NOMO-1 treated with dmso at 0.1 percent for 144 hours (cell line): ENCODE data around the gene ARHGAP45.
"Not testable (repeated sequence)": the region's sequence is repeated elsewhere in the genome, so short reads cannot be mapped to it uniquely, and the experiment has no call there.

Source experiments
- DNase-seq: peaks from one replicate; lab custom pipeline; 2025; ENCODE audit not compliant: unreplicated experiment; lab: John Stamatoyannopoulos, UW

The ARHGAP45 gene

GRCh38 chr19:1066748-1067340 is at the start of gene ARHGAP45:
Gene ARHGAP45 (plus strand): TSS chr19:1067167. CDS start chr19:1067406, 239 bp downstream.
- peak; percentile 49 for DNase-seq

- no peak for DNase-seq
Observed at GRCh38 chr19:1017906-1018305, 49.1 kb upstream of the ARHGAP45 start.

GRCh38 chr19:1018393-1018792 is 48.6 kb upstream of the ARHGAP45 start:
- DNase-seq, result no peak

GRCh38 chr19:1018932-1019615 is 47.9 kb upstream of the ARHGAP45 start:
- no peak for DNase-seq

- no peak for DNase-seq
Observed at GRCh38 chr19:1019616-1019961, 47.4 kb upstream of the ARHGAP45 start.

- no peak for DNase-seq
Observed at GRCh38 chr19:1019980-1020867, 46.7 kb upstream of the ARHGAP45 start.

GRCh38 chr19:1020868-1021425 is 46.0 kb upstream of the ARHGAP45 start, which contains the start of gene TMEM259:
Gene TMEM259 (minus strand): TSS chr19:1021123. CDS start chr19:1020996, 127 bp downstream.
- peak; percentile 95 for DNase-seq

GRCh38 chr19:1023883-1024188 is 43.1 kb upstream of the ARHGAP45 start:
- not testable (repeated sequence) for DNase-seq

- not testable (repeated sequence) for DNase-seq
Observed at GRCh38 chr19:1025080-1025479, 41.9 kb upstream of the ARHGAP45 start.

- DNase-seq, result peak; percentile 48
Observed at GRCh38 chr19:1025960-1026782, 40.8 kb upstream of the ARHGAP45 start, which contains the start of gene CNN2. Gene CNN2 (plus strand): TSS chr19:1026608. CDS start chr19:1026662, 54 bp downstream.

GRCh38 chr19:1026783-1027649 is 40.0 kb upstream of the ARHGAP45 start:
- DNase-seq, result no peak

- no peak for DNase-seq
Observed at GRCh38 chr19:1027650-1028061, 39.3 kb upstream of the ARHGAP45 start.

GRCh38 chr19:1028062-1028926 is 38.7 kb upstream of the ARHGAP45 start:
- peak; percentile 66 for DNase-seq

- no peak for DNase-seq
Observed at GRCh38 chr19:1032264-1032867, 34.6 kb upstream of the ARHGAP45 start.

GRCh38 chr19:1035998-1036621 is 30.9 kb upstream of the ARHGAP45 start:
- no peak for DNase-seq

- DNase-seq, result peak; percentile 72
Observed at GRCh38 chr19:1037621-1038064, 29.3 kb upstream of the ARHGAP45 start.

GRCh38 chr19:1038978-1039645 is 27.9 kb upstream of the ARHGAP45 start:
- no peak for DNase-seq
